BE2C (cell line): Measurements from ENCODE around the gene RRM2.
A peak's percentile ranks its signal among the peaks of the same experiment; 100 is the strongest.

ENCODE experiments used
- DNase-seq: peaks from one replicate; pipeline ENCODE4 v3.0.0-alpha.2; 2020
- H3K27me3 ChIP-seq: fragments of 250-450 bp; sonication (Bioruptor Pico); 2 replicates; pipeline ENCODE4 v1.5.1; 2020; ENCODE audit warnings: mild to moderate bottlenecking
- H3K36me3 ChIP-seq: fragments of 250-450 bp; sonication (Bioruptor Pico); 2 replicates; pipeline ENCODE4 v1.5.1; 2020; ENCODE audit warnings: mild to moderate bottlenecking
- H3K4me1 ChIP-seq: fragments of 250-450 bp; sonication (Bioruptor Pico); 2 replicates; pipeline ENCODE4 v1.5.1; 2020
- H3K4me3 ChIP-seq: 2 replicates; pipeline ENCODE4 v1.5.1; 2011; ENCODE audit warnings: low read depth, low read length
- H3K9me3 ChIP-seq: fragments of 250-450 bp; sonication (Bioruptor Pico); 2 replicates; pipeline ENCODE4 v1.5.1; 2020
- CTCF ChIP-seq: IDR thresholded peaks from 2 replicates; pipeline ENCODE4 v1.5.1; 2012; ENCODE audit warnings: mild to moderate bottlenecking, low read depth, low read length

RRM2 gene

GRCh38 chr2:10124538-10125045, 2.1 kb downstream of the RRM2 start:
- peak; percentile 73 for TF ChIP-seq CTCF
- Histone ChIP-seq H3K9me3 (no peaks in the 10 kb centered on the region), H3K4me1 (no peaks in the 10 kb centered on the region; the same call in 1 of the 2 replicates), H3K4me3 (peak overlapping the region; percentile 88), H3K36me3 (peaks cover 55% of the 10 kb centered on the region), H3K27me3 (no peaks in the 10 kb centered on the region)
- DNase-seq = peak; percentile 67

GRCh38 chr2:10125842-10126631, 3.5 kb downstream of the RRM2 start:
- no peaks in the 10 kb centered on the region for H3K27me3 ChIP-seq
- H3K4me3 ChIP-seq = 0 out of 2 replicates have a peak overlapping the region, but pooled peaks have one; percentile 7
- H3K9me3 ChIP-seq = no peaks in the 10 kb centered on the region
- H3K4me1 ChIP-seq = no peaks in the 10 kb centered on the region; the same call in 1 of the 2 replicates
- DNase-seq = no peak
- no peak for TF ChIP-seq CTCF
- H3K36me3 ChIP-seq = peaks cover 70% of the 10 kb centered on the region

GRCh38 chr2:10126632-10127026, 4.1 kb downstream of the RRM2 start:
- Histone ChIP-seq H3K4me1 (no peaks in the 10 kb centered on the region; the same call in 1 of the 2 replicates), H3K9me3 (no peaks in the 10 kb centered on the region), H3K36me3 (peaks cover 74% of the 10 kb centered on the region), H3K27me3 (no peaks in the 10 kb centered on the region), H3K4me3 (no peak overlapping the region)
- no peak for TF ChIP-seq CTCF
- no peak for DNase-seq

- no peak for DNase-seq
- H3K4me1 ChIP-seq = no peaks in the 10 kb centered on the region; the same call in 1 of the 2 replicates
- peaks cover 82% of the 10 kb centered on the region for H3K36me3 ChIP-seq
- no peaks in the 10 kb centered on the region for H3K9me3 ChIP-seq
- no peak for TF ChIP-seq CTCF
- no peaks in the 10 kb centered on the region for H3K27me3 ChIP-seq
- H3K4me3 ChIP-seq = no peak overlapping the region
Measured at GRCh38 chr2:10128420-10128819, 5.9 kb downstream of the RRM2 start.

GRCh38 chr2:10129490-10129889, 7.0 kb downstream of the RRM2 start:
- no peaks in the 10 kb centered on the region for H3K27me3 ChIP-seq
- TF ChIP-seq CTCF = no peak
- H3K36me3 ChIP-seq = peaks cover 81% of the 10 kb centered on the region
- H3K9me3 ChIP-seq = no peaks in the 10 kb centered on the region
- H3K4me3 ChIP-seq = no peak overlapping the region
- H3K4me1 ChIP-seq = no peaks in the 10 kb centered on the region; the same call in 1 of the 2 replicates
- no peak for DNase-seq

GRCh38 chr2:10132043-10132575, 9.6 kb downstream of the RRM2 start:
- Histone ChIP-seq H3K9me3 (no peaks in the 10 kb centered on the region), H3K36me3 (peaks cover 58% of the 10 kb centered on the region)

More at GRCh38 chr2:10132043-10132575, 9.6 kb downstream of the RRM2 start:
- no peak overlapping the region for H3K4me3 ChIP-seq
- no peak for DNase-seq
- H3K4me1 ChIP-seq = peaks cover 4% of the 10 kb centered on the region; the same call in 1 of the 2 replicates
- TF ChIP-seq CTCF = no peak
- H3K27me3 ChIP-seq = no peaks in the 10 kb centered on the region
